GM21529 (cell line): Measurements from ENCODE around the gene INPP4A.

Experiments
- ATAC-seq: cut with Tn5 transposase; IDR thresholded peaks from one replicate; pipeline ENCODE4 v1.9.1; 2021; ENCODE audit not compliant: unreplicated experiment

Gene INPP4A

DNA sequence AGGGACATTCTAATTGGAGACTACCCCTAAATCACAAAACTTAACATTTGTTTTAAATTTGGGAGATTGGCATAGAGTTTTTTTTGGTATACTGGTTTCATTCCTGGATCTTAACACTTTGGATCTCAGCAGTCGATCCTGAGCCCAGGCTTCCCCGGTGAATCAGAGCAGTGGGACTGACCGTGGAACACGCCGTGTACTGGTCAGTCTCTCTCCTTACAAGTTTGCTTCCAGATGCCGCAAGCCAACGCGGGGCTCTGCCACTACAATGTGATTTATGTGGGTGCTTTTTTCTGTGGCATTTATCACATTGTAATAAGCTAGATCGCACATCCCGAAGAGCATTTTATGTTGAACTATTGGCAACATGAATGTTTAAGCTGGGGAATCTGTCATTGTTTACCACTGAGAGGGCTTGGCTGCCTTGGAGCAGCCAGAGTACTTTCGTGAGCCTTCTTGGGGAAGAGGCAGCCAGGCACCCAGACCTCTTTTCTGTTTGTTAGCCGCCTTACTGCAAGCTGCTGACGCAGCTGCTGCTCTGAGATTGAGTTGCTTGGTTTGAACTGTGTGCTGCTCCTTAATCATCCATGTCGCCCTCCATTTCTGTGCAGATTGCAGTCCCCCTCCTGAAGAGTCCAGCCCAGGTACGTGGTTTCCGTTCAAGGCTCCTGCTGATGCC, 114.3 kb downstream of the INPP4A start:
- no peak for ATAC-seq

- peak; percentile 39 for ATAC-seq
Measured at GRCh38 chr2:98559581-98559980, 114.9 kb downstream of the INPP4A start.

- no peak for ATAC-seq
Measured at GRCh38 chr2:98560256-98560771, 115.7 kb downstream of the INPP4A start.

- ATAC-seq: no peak
Measured at GRCh38 chr2:98561018-98561417, 116.4 kb downstream of the INPP4A start.

GRCh38 chr2:98561902-98562695, 117.4 kb downstream of the INPP4A start:
- no peak for ATAC-seq

DNA sequence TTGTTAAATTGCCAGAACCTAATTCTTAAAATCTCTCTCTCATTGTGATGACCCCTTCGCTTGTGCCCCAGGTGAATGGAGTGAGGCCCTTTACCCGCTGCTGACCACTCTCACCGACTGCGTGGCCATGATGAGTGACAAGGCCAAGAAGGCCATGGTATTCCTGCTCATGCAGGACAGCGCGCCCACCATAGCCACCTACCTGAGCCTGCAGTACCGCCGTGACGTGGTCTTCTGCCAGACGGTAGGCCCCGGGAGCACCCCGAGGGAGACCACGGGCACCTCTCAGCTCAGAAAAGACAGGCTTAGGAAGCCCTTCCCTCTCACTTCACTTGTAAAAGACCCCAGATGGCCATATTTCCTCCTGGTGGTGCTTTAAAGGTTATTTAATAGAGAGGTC, 118.7 kb downstream of the INPP4A start:
- no peak for ATAC-seq

DNA sequence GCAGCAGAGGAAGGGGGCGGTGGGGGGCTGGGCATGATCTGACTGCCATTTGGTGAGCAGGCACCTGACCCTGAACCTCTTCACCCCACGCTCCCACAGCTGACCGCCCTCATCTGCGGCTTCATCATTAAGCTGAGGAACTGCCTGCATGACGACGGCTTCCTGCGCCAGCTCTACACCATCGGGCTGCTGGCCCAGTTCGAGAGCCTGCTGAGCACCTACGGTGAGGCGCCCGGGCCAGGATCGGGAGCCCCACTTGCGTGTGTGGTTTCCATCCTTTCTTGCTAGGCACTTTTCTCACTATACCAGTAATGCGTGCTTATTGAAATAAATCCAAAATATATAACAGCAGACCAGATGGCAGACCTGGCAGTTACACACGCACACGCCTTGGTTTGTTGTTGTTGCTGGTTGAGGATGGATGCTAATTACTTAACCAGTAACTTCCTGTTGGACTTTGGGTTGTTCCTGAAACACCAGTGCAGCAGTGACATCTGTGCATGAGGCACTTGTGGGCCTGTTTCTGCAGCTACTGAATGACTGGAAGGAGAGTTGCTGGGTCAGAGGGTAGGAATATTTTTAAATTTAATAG, 120.0 kb downstream of the INPP4A start:
- no peak for ATAC-seq

GRCh38 chr2:98565286-98565860, 120.7 kb downstream of the INPP4A start:
- no peak for ATAC-seq

DNA sequence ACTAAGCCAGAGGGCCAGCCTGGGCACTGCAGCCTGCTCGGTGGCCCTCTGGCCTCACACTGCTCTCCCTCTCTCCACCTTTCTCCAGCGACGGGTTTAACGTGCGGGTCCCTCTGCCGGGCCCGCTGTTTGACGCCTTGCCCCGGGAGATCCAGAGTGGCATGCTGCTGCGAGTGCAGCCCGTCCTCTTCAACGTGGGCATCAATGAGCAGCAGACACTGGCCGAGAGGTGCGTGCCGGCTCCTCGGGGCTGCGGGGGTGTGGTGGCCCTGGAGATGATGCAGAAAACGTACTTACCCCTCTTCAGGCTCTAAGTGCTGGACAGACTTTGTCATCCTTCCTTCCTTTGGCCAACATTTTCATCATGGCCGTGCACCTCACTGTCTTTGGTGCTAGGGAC, 121.3 kb downstream of the INPP4A start:
- ATAC-seq: no peak

DNA sequence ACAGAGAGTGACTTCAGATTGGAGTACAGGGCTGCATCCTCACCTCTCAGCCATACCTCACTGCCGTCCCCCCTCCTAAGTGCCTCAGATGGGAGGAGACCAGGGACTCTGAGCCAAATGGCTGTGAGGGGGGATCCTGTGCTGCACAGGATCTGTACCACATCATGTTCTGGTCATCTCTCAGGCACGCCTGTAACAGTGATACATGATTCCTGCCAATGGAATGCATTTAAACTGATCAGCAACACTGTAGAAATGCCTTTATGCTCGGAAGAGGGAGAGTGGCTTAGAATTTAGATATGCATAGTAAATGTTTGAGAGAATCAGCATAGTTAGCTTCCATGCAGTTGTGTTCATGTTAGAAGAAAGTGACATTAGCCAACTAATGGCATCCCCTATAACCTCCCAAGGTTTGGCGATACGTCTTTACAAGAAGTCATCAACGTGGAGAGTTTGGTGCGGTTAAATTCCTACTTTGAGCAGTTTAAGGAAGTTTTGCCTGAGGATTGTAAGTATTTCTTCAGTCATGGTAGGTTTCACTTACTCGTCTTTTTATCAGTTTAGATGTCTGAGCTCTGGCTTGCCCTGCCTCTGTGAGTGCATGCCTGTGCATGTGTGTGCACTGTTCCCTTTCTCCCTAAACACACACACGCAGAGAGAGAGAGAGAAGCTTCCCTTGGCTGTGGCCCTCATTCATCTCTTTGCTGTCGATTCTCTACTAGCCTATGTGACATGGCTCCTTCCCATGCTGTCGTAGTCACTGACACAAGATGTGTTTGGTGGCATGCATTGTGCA, 123.7 kb downstream of the INPP4A start:
- ATAC-seq: no peak

DNA sequence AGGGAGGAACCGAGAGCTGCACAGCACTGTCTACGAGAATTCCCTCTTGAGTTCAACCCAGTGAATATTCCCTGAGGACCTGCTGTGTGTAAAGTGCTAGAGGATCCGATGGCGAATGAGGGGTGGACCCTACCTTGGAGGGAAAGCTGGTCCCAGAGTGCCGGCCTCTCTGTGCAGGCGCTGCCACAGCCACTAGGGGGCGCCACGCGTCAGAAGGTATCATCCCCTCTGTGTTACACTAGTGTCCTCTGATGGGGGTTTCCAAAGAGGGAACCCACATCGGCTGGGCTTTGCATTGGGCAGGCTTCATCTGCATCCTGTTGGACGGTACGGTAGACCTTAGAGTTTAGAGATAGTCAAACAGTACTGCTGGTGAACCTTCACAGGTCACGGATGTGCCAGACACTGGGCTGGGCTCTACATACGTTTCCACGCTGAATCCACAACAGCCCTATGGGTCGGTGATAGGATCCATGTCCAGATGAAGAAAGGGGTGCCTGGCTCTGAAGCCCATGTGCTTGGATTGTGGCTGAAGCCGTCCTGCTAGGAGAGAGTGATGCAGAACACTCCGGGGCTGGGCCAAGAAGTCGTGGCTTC, 124.6 kb downstream of the INPP4A start:
- no peak for ATAC-seq

GRCh38 chr2:98569915-98570314, 125.3 kb downstream of the INPP4A start:
- ATAC-seq: no peak

GRCh38 chr2:98570356-98570755, 125.7 kb downstream of the INPP4A start:
- no peak for ATAC-seq

DNA sequence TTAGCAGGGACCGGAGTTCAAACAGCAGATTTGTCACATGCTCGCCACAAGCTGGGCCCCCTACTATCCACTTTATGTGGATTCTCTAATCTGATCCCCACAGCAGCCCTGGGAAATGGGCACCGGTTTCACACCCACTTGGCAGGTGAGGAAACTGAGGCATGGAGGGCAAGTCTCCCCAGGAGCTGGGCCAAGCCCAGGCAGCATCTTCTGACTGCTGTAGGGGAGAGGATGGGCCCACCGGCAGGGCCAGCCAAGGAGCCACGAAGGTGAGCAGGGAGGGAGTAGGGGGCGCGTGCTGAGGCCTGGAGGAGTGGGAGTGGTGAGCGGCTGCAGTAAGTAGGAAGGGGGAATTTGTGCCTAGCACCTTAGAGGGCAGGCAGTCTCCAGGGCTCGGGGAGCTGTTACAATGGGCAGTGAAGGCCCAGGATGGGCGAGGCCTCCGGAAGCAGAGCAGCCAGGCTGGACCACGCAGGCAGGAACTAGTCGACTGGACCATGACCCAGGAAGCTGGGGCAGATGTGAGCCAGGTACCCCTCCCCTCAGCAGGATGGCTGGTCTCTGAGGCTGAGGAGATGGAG, 126.6 kb downstream of the INPP4A start:
- no peak for ATAC-seq

DNA sequence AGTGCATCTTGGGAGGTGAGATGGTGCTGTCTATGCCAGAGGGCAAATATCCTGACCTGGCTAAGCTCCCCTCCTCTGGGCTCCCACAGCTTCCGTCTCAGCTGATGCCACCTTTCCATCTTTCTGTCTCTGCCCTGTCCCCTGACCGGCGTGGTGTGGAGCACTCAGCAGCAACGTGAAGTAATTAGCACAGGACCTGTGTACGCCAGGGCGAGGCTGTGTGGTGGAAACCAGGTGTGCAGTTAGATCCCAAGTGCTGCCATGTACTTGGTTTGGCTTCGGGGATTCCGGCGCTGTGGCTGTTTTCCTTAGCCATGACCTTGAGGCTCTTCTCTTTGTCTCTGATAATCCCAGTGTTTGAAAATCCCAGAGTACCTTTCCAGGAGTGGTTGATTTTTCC, 127.1 kb downstream of the INPP4A start:
- ATAC-seq: no peak

GRCh38 chr2:98572211-98572610, 127.6 kb downstream of the INPP4A start:
- no peak for ATAC-seq

- no peak for ATAC-seq
Measured at GRCh38 chr2:98572676-98573075, 128.0 kb downstream of the INPP4A start.

GRCh38 chr2:98573426-98573825, 128.8 kb downstream of the INPP4A start:
- no peak for ATAC-seq

DNA sequence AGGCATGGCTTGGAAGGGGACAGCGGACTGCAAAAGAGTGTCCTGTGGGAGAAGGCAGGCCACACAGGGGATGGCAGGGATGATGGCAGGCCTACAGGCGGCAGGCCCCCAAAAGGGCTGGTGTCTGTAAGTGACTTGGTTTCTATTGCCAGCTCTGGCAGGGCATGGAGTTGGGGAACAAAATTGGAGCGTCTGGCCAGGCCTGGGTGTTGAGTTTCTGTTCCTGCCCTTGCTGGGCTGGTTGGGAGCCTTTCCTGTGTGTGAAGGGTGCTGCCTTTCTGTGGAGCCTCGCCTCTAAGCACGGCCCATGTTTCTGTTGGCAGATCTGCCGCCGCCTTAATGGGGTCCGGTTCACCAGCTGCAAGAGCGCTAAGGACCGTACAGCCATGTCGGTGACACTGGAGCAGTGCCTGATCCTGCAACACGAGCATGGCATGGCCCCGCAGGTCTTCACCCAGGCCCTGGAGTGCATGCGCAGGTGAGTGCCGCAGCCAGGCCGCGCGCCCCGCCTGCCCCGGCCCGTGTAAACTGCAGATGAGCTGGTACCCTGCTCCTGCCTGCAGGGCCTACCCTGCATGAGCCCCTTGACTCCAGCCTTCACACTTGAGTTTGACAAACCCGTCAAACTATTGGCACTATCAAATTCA, 132.1 kb downstream of the INPP4A start:
- ATAC-seq: no peak

- ATAC-seq: no peak
Measured at GRCh38 chr2:98577313-98577712, 132.7 kb downstream of the INPP4A start.
